ENCODE measurements around the gene RPS4Y2. TPM values are rescaled to one million over a fixed set of nuclear protein-coding genes. Genes with fewer than 3 reads are reported as not detected.

RPS4Y2 gene
- polyA plus RNA-seq, 1 of the 3 experiments (the other 2 are of a cell fraction), result not detected

- no peak for TF ChIP-seq REST (IDR thresholded peaks at IDR 0.05; ENCODE audit: low read depth, low read length)
- TF ChIP-seq CTCF (IDR thresholded peaks at IDR 0.05), result no peak
- no peak for TF ChIP-seq FOSL2 (IDR thresholded peaks at IDR 0.05; ENCODE audit: borderline replicate concordance, low read depth)
- TF ChIP-seq MAX (IDR thresholded peaks at IDR 0.05; ENCODE audit: low read depth), result no peak
- TF ChIP-seq TAF1 (IDR thresholded peaks at IDR 0.05; ENCODE audit: borderline replicate concordance, low read depth, low read length), result no peak
- TF ChIP-seq USF2 (IDR thresholded peaks at IDR 0.05; ENCODE audit: borderline replicate concordance, low read depth, low read length), result no peak
- no peak for TF ChIP-seq NRF1 (IDR thresholded peaks at IDR 0.05; ENCODE audit: low read depth, low read length)
Measured at GRCh38 chrY:20739806-20740205, 16.1 kb upstream of the RPS4Y2 start (continued).

- Histone ChIP-seq H2AFZ (ENCODE audit: low read depth) (no peak overlapping the region), H4K20me1 (ENCODE audit: insufficient read depth) (no peaks in the 10 kb centered on the region), H3K4me1 (ENCODE audit: control insufficient read depth in 1 of 2, insufficient read depth in 2 of 2, low read depth in 1 of 2, low read length in 1 of 2) (no peaks in the 10 kb centered on the region), H3K4me2 (no peak overlapping the region), H3F3A (replicated peaks; ENCODE audit: insufficient read depth) (no peaks in the 10 kb centered on the region), H3K36me3 (replicated peaks in 1 of 2; ENCODE audit: control insufficient read depth in 1 of 2, insufficient read depth in 2 of 2, low read length in 1 of 2) (no peaks in the 10 kb centered on the region), H3K79me2 (ENCODE audit: insufficient read depth) (no peaks in the 10 kb centered on the region), H3K4me3 (ENCODE audit: low read depth in 2 of 2, low read length in 1 of 2) (no peak overlapping the region), H3K9ac (no peak overlapping the region), H3K27me3 (ENCODE audit: insufficient read depth) (no peaks in the 10 kb centered on the region), H3K27ac (ENCODE audit: low read depth in 2 of 2, low read length in 1 of 2) (no peak overlapping the region), H3K9me2 (no peaks in the 10 kb centered on the region), H3K9me3 (no peaks in the 10 kb centered on the region)
- WGBS (ENCODE audit: low lambda C conversion rate), result no CpG with 5 or more reads among the region's 4 CpGs
- TF ChIP-seq FOXM1 (IDR thresholded peaks at IDR 0.05; ENCODE audit: low read depth), result no peak
- ChIA-PET CTCF (no interaction called here), POLR2A (no interaction called here)
- DNase-seq, result no peak
Measured at GRCh38 chrY:20740609-20741008, 15.3 kb upstream of the RPS4Y2 start.

GRCh38 chrY:20745060-20745459 lies 10.8 kb upstream of the RPS4Y2 start:
- Histone ChIP-seq H3K9me2 (no peaks in the 10 kb centered on the region), H3K9me3 (no peaks in the 10 kb centered on the region), H3K4me1 (ENCODE audit: control insufficient read depth in 1 of 2, insufficient read depth in 2 of 2, low read depth in 1 of 2, low read length in 1 of 2) (no peaks in the 10 kb centered on the region), H3K27ac (ENCODE audit: low read depth in 2 of 2, low read length in 1 of 2) (no peak overlapping the region), H3K36me3 (replicated peaks in 1 of 2; ENCODE audit: control insufficient read depth in 1 of 2, insufficient read depth in 2 of 2, low read length in 1 of 2) (no peaks in the 10 kb centered on the region), H3K9ac (no peak overlapping the region), H3K27me3 (ENCODE audit: insufficient read depth) (no peaks in the 10 kb centered on the region), H3F3A (replicated peaks; ENCODE audit: insufficient read depth) (no peaks in the 10 kb centered on the region), H3K79me2 (ENCODE audit: insufficient read depth) (no peaks in the 10 kb centered on the region), H3K4me2 (no peak overlapping the region), H3K4me3 (ENCODE audit: low read depth in 2 of 2, low read length in 1 of 2) (no peak overlapping the region), H4K20me1 (ENCODE audit: insufficient read depth) (no peaks in the 10 kb centered on the region), H2AFZ (ENCODE audit: low read depth) (no peak overlapping the region)
- no peak for DNase-seq
- WGBS (ENCODE audit: low lambda C conversion rate), result no CpG with 5 or more reads among the region's 2 CpGs
- CTCF ChIA-PET, result no interaction called here
- POLR2A ChIA-PET, result no interaction called here
- TF ChIP-seq RXRA (IDR thresholded peaks at IDR 0.05; ENCODE audit: borderline replicate concordance, low read depth) (no peak), GATA2 (CRISPR knock-in tag; IDR thresholded peaks at IDR 0.05) (no peak), SIN3A (IDR thresholded peaks at IDR 0.05; ENCODE audit: borderline replicate concordance, low read depth, low read length) (no peak), IRF3 (IDR thresholded peaks at IDR 0.05; ENCODE audit: low read depth, low read length) (no peak), JUND (IDR thresholded peaks at IDR 0.05) (no peak), SMC3 (IDR thresholded peaks at IDR 0.05; ENCODE audit: low read depth, low read length) (no peak), TEAD4 (IDR thresholded peaks at IDR 0.05; ENCODE audit: borderline replicate concordance, insufficient read depth) (no peak), MXI1 (IDR thresholded peaks at IDR 0.05; ENCODE audit: low read depth, low read length) (no peak), GABPA (IDR thresholded peaks at IDR 0.05; ENCODE audit: low read depth) (no peak), PBX3 (IDR thresholded peaks at IDR 0.05) (no peak), TAF1 (IDR thresholded peaks at IDR 0.05; ENCODE audit: borderline replicate concordance, low read depth, low read length) (no peak)

All from SK-N-SH (cell line).